Measurements from ENCODE around the gene CACNA1C.
A peak's percentile ranks its signal among the peaks of the same experiment; 100 is the strongest.

Gene CACNA1C

GRCh38 chr12:2297658-2298057, 244.9 kb downstream of the CACNA1C start:
- H3K9me3 ChIP-seq (ENCODE audit: insufficient read depth, low read length, severe bottlenecking): no peaks in the 10 kb centered on the region
- H3K4me3 ChIP-seq (ENCODE audit: low read depth in 1 of 2, low read length in 2 of 2): no peak overlapping the region
- H3K4me1 ChIP-seq (ENCODE audit: insufficient read depth, low read length): no peaks in the 10 kb centered on the region
- peaks cover 6% of the 10 kb centered on the region for H3K27me3 ChIP-seq (ENCODE audit: insufficient read depth, low read length, poor library complexity)
- no peak for TF ChIP-seq CTCF (IDR thresholded peaks at IDR 0.05; ENCODE audit: borderline replicate concordance, extremely low read depth, low read length, poor library complexity, severe bottlenecking)
- TF ChIP-seq EZH2 (IDR thresholded peaks at IDR 0.05; ENCODE audit: borderline replicate concordance, low read depth, low read length, severe bottlenecking): no peak
- DNase-seq: no peak
- H3K36me3 ChIP-seq (ENCODE audit: insufficient read depth, low read length): no peaks in the 10 kb centered on the region
- H3K79me2 ChIP-seq (ENCODE audit: insufficient read depth, low read length): no peaks in the 10 kb centered on the region
- no peak for ATAC-seq (ENCODE audit: insufficient read depth, low read depth)
- H2AFZ ChIP-seq (ENCODE audit: low read depth, low read length): no peak overlapping the region
- no peaks in the 10 kb centered on the region for H4K20me1 ChIP-seq (ENCODE audit: insufficient read depth, low read length)
- H3K27ac ChIP-seq (ENCODE audit: low read length): no peak overlapping the region
- H3K9ac ChIP-seq (ENCODE audit: low read depth, low read length): no peak overlapping the region
- H3K4me2 ChIP-seq (ENCODE audit: insufficient read depth, low read length): no peak overlapping the region

- DNase-seq (no peak), ATAC-seq (ENCODE audit: insufficient read depth, low read depth) (no peak)
- H3K27me3 ChIP-seq (ENCODE audit: insufficient read depth, low read length, poor library complexity): peaks cover 6% of the 10 kb centered on the region
- H3K9ac ChIP-seq (ENCODE audit: low read depth, low read length): no peak overlapping the region
- H3K79me2 ChIP-seq (ENCODE audit: insufficient read depth, low read length): no peaks in the 10 kb centered on the region
- H3K4me3 ChIP-seq (ENCODE audit: low read depth in 1 of 2, low read length in 2 of 2): no peak overlapping the region
- TF ChIP-seq CTCF (IDR thresholded peaks at IDR 0.05; ENCODE audit: borderline replicate concordance, extremely low read depth, low read length, poor library complexity, severe bottlenecking) (no peak), EZH2 (IDR thresholded peaks at IDR 0.05; ENCODE audit: borderline replicate concordance, low read depth, low read length, severe bottlenecking) (no peak)
- H3K4me2 ChIP-seq (ENCODE audit: insufficient read depth, low read length): no peak overlapping the region
- H3K4me1 ChIP-seq (ENCODE audit: insufficient read depth, low read length): no peaks in the 10 kb centered on the region
- H3K36me3 ChIP-seq (ENCODE audit: insufficient read depth, low read length): no peaks in the 10 kb centered on the region
- no peaks in the 10 kb centered on the region for H3K9me3 ChIP-seq (ENCODE audit: insufficient read depth, low read length, severe bottlenecking)
- no peaks in the 10 kb centered on the region for H4K20me1 ChIP-seq (ENCODE audit: insufficient read depth, low read length)
- no peak overlapping the region for H3K27ac ChIP-seq (ENCODE audit: low read length)
- no peak overlapping the region for H2AFZ ChIP-seq (ENCODE audit: low read depth, low read length)
These were observed 245.9 kb downstream of the CACNA1C start for GRCh38 chr12:2298556-2299200.

GRCh38 chr12:2299206-2299605, 246.4 kb downstream of the CACNA1C start:
- Histone ChIP-seq H3K9ac (ENCODE audit: low read depth, low read length) (no peak overlapping the region), H3K4me2 (ENCODE audit: insufficient read depth, low read length) (no peak overlapping the region), H2AFZ (ENCODE audit: low read depth, low read length) (no peak overlapping the region), H3K4me3 (ENCODE audit: low read depth in 1 of 2, low read length in 2 of 2) (no peak overlapping the region), H3K9me3 (ENCODE audit: insufficient read depth, low read length, severe bottlenecking) (no peaks in the 10 kb centered on the region), H3K36me3 (ENCODE audit: insufficient read depth, low read length) (no peaks in the 10 kb centered on the region), H3K79me2 (ENCODE audit: insufficient read depth, low read length) (no peaks in the 10 kb centered on the region), H3K27ac (ENCODE audit: low read length) (no peak overlapping the region), H3K4me1 (ENCODE audit: insufficient read depth, low read length) (no peaks in the 10 kb centered on the region), H4K20me1 (ENCODE audit: insufficient read depth, low read length) (no peaks in the 10 kb centered on the region), H3K27me3 (ENCODE audit: insufficient read depth, low read length, poor library complexity) (peaks cover 6% of the 10 kb centered on the region)
- DNase-seq (peak; percentile 16), ATAC-seq (ENCODE audit: insufficient read depth, low read depth) (no peak)
- TF ChIP-seq EZH2 (IDR thresholded peaks at IDR 0.05; ENCODE audit: borderline replicate concordance, low read depth, low read length, severe bottlenecking) (no peak), CTCF (IDR thresholded peaks at IDR 0.05; ENCODE audit: borderline replicate concordance, extremely low read depth, low read length, poor library complexity, severe bottlenecking) (no peak)

Measured in DND-41 (cell line).